Heart right ventricle (tissue), 16 donors: Measurements from ENCODE around the gene MYO10. TPM values are rescaled to one million over a fixed set of nuclear protein-coding genes. Genes with fewer than 3 reads are reported as not detected.

Experiments
- ATAC-seq, 8 donors: fragments of 200-7000 bp; cut with Tn5 transposase; one replicate each; pipeline ENCODE4 v1.9.1; 2020; ENCODE audit warnings: mild to moderate bottlenecking in 8 of 8, moderate library complexity in 8 of 8, moderate number of reproducible peaks in 1 of 8
- DNase-seq, 2 donors: peaks; one replicate each; pipeline ENCODE4 v3.0.0-alpha.2; 2020
- H3K27ac ChIP-seq, 10 donors: fragments of 200-600 bp; sonication (generic) in 2 of 10; one replicate each; pipeline versions ENCODE4 v1.5.0 to v1.8.0; 2020 to 2022; ENCODE audit warnings: mild to moderate bottlenecking in 3 of 10
- H3K27me3 ChIP-seq, 7 donors: fragments of 200-600 bp; one replicate each; pipeline ENCODE4 v1.8.0; 2021 to 2022; ENCODE audit warnings: mild to moderate bottlenecking in 2 of 7
- H3K36me3 ChIP-seq, 9 donors: fragments of 200-600 bp; sonication (generic) in 1 of 9; one replicate each; pipeline versions ENCODE4 v1.5.0 to v1.8.0; 2020 to 2022; ENCODE audit warnings: mild to moderate bottlenecking in 2 of 9
- H3K4me1 ChIP-seq, 9 donors: fragments of 200-600 bp; sonication (generic) in 1 of 9; one replicate each; pipeline versions ENCODE4 v1.5.0 to v1.8.0; 2020 to 2022; ENCODE audit warnings: mild to moderate bottlenecking in 4 of 9
- H3K4me3 ChIP-seq, 10 donors: fragments of 200-600 bp; sonication (generic) in 2 of 10; one replicate each; pipeline versions ENCODE4 v1.5.0 to v1.8.0; 2020 to 2022; ENCODE audit warnings: mild to moderate bottlenecking in 7 of 10, moderate library complexity in 2 of 10
- H3K9me3 ChIP-seq, 11 donors: fragments of 200-600 bp in 10 of 11; sonication (generic) in 2 of 11; one replicate each; pipeline versions ENCODE4 v1.5.0 to v1.8.0; 2013 to 2022; ENCODE audit warnings: mild to moderate bottlenecking in 2 of 11, control low read depth in 1 of 11, moderate library complexity in 1 of 11
- WGBS, 2 donors: extraction: QIAGEN DNeasy Blood & Tissue Kit; methylation state at CpG; one replicate each; pipeline ENCODE4 v1.1.7; 2013; ENCODE audit warnings: inconsistent platforms in 1 of 2; 5-methylcytosine and 5-hydroxymethylcytosine counted together
- intact Hi-C, 10 donors: fragments of 100-400 bp; cut with DNase I; formaldehyde crosslinking; loops; one replicate each; pipeline versions ENCODE4 v1.11.1 to v1.14.2; 2022
- polyA plus RNA-seq, 2 donors: library from polyadenylated mRNA; stranded (reverse); fragments of 200-250 nt; gene quantifications; one replicate each; pipeline ENCODE4 v1.2.3, GENCODE V29; 2013
- total RNA-seq, 10 donors: library from RNA; stranded (reverse); fragmentation: NEBNext Ultra II Directional in 3 of 10; extraction: Animal tissue kit (Norgen Biotek cat#: 25700) in 3 of 10; gene quantifications; one replicate each; pipeline versions ENCODE4 v1.2.1 to v1.2.4, GENCODE V29; 2021 to 2023
- TF ChIP-seq, protein P1 (sequence below), 9 donors: fragments of 200-600 bp; sonication (generic) in 2 of 9; IDR thresholded peaks; one replicate each; pipeline versions ENCODE4 v1.5.0 to v1.8.0; 2021 to 2022; ENCODE audit warnings: antibody characterized with exemption in 9 of 9, mild to moderate bottlenecking in 5 of 9, moderate library complexity in 1 of 9
- donor health status: Arrhythmogenic right ventricular cardiomyopathy.
- donor health status: ischemic (EF 13 %, LVEDD 7.1; RV severe dilation, severe dysfunction).
- donor health status: healthy with polysubstance abuse.
- donor health status: DM: no; HTN: yes; CAD: no.
- donor health status: DM: no; HTN: no; CAD: no.
- donor health status: ischemic (EF 25% LVEDD 6.9; RV normal size, moderate dysfunction).
- donor health status: ischemic (EF 25% LVEDD 5.7; RV mildly dilated, moderate dysfunction).
- donor health status: healthy.
- donor health status: DM: yes; HTN: yes; CAD: no.
- donor health status: Ischemic cardiomyopathy.
- donor health status: ischemic (EF 35%, LVEDD 5.7; RV mildly dilated, moderate dysfunction).
- donor health status: nonischemic (EF 11% LVEDD 7.7; RV severe dilation, severe dysfunction).
- donor health status: DM: yes; HTN: yes; CAD: no.
- donor health status: PGD.
- donor health status: ischemic (EF 29% LVEDD 5.4; RV normal size, mild dysfunction).
- donor health status: nonischemic (EF 23%, LVEDD 6.1; RV moderate dilation, normal function).

MYO10 gene
- total and polyA plus RNA-seq, 12 donors = 1.2 to 8.2 (median 4.6) TPM

DNA sequence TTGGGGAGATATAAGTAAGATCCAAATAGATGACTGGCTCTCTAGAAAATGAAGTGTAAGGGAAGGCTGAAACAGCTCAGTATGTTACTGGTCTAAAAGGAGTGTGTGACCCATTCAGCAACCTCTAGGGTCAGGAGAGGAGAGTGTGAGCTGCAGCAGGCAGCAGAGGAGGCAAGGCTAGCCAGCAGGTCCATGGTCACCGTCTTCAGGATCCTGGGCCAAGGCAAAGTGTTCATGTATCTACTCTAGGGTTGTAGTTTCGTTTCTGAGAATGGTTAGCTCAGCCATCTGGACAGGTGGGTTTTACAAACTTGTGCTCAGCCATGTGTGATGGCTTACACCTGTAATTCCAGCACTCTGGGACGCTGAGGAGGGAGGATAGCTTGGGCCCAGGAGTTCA is 13.7 kb downstream of the MYO10 start:
- intact Hi-C loops = no loop called here
- TF ChIP-seq, protein P1, sequence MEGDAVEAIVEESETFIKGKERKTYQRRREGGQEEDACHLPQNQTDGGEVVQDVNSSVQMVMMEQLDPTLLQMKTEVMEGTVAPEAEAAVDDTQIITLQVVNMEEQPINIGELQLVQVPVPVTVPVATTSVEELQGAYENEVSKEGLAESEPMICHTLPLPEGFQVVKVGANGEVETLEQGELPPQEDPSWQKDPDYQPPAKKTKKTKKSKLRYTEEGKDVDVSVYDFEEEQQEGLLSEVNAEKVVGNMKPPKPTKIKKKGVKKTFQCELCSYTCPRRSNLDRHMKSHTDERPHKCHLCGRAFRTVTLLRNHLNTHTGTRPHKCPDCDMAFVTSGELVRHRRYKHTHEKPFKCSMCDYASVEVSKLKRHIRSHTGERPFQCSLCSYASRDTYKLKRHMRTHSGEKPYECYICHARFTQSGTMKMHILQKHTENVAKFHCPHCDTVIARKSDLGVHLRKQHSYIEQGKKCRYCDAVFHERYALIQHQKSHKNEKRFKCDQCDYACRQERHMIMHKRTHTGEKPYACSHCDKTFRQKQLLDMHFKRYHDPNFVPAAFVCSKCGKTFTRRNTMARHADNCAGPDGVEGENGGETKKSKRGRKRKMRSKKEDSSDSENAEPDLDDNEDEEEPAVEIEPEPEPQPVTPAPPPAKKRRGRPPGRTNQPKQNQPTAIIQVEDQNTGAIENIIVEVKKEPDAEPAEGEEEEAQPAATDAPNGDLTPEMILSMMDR (IDR thresholded peaks at IDR 0.05) = no peak
- WGBS, 2 donors = 79 to 91% methylated on average over 3 of the region's 3 CpGs
- Histone ChIP-seq H3K9me3 (no peaks in the 10 kb centered on the region), H3K27ac (no peak overlapping the region), H3K4me1 (peaks cover 0 to 7% (median 0%) of the 10 kb centered on the region in 9 donors), H3K4me3 (no peak overlapping the region), H3K27me3 (no peaks in the 10 kb centered on the region), H3K36me3 (no peaks in the 10 kb centered on the region)
- ATAC-seq (no peak), DNase-seq (no peak)

DNA sequence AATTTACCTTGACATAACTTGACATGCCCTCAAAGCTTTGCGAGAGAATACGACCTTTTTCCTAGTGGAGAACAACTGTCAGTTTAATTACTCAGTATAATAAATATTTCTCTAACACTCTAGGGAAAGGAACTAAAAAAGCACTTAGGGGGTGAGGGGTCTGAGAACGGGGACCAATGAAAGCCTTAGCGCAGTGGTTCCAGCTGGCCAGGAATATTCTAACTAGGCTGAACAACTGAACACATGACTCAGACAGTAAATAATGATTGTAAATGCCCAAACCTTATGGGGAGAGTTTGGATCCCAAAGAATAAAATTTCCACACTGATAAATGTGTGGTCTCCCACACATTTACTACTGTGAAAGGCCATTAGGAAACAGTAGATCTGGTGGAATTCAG is 14.9 kb downstream of the MYO10 start:
- WGBS, 2 donors = 90 to 94% methylated on average over 4 of the region's 4 CpGs

DNA sequence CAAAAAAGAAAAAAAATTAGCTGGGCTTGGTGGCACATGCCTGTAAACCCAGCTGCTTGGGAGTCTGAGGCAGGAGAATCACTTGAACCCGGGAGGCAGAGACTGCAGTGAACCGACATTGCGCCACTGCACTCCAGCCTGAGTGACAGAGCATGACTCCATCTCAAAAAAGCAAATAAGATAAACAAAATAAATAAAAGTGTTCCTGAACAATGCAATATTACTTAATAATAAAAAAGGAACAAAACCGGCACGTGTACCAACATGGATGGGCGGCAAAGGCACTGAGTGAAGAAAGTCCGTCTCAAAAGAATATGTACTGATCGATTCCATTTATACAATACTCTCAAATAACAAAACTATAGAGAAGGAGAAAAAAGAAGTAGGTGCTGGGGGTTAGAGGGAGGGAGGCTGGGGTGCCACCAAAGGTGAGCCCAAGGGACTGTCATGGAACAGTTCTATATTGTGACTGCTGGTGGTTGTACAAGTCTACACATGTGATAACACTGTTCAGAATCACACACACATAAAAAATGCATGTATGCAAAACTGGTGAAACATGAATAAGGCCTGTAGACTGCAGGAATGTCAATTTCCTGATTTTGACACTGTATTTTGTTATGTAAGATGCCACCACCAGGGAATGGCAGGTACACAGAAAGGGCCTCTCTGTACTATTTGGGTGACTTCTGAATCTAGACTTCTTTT is 15.8 kb downstream of the MYO10 start:
- H3K4me1 ChIP-seq = peaks cover 0 to 7% (median 0%) of the 10 kb centered on the region in 9 donors
- H3K4me3 ChIP-seq = no peak overlapping the region
- no peak for ATAC-seq
- WGBS, 2 donors = 98 to 99% methylated on average over 8 of the region's 8 CpGs
- no peaks in the 10 kb centered on the region for H3K27me3 ChIP-seq
- no peaks in the 10 kb centered on the region for H3K9me3 ChIP-seq
- DNase-seq = no peak
- intact Hi-C loops = no loop called here
- H3K27ac ChIP-seq = no peak overlapping the region
- TF ChIP-seq, protein P1 (IDR thresholded peaks at IDR 0.05) = no peak
- H3K36me3 ChIP-seq = no peaks in the 10 kb centered on the region

More for the DNA sequence above, 14.9 kb downstream of the MYO10 start:
- DNase-seq (no peak), ATAC-seq (no peak)
- Histone ChIP-seq H3K4me3 (no peak overlapping the region), H3K27me3 (no peaks in the 10 kb centered on the region), H3K27ac (no peak overlapping the region), H3K4me1 (peaks cover 0 to 7% (median 0%) of the 10 kb centered on the region in 9 donors), H3K36me3 (no peaks in the 10 kb centered on the region), H3K9me3 (no peaks in the 10 kb centered on the region)
- intact Hi-C loops = no loop called here
- TF ChIP-seq, protein P1 (IDR thresholded peaks at IDR 0.05) = no peak

DNA sequence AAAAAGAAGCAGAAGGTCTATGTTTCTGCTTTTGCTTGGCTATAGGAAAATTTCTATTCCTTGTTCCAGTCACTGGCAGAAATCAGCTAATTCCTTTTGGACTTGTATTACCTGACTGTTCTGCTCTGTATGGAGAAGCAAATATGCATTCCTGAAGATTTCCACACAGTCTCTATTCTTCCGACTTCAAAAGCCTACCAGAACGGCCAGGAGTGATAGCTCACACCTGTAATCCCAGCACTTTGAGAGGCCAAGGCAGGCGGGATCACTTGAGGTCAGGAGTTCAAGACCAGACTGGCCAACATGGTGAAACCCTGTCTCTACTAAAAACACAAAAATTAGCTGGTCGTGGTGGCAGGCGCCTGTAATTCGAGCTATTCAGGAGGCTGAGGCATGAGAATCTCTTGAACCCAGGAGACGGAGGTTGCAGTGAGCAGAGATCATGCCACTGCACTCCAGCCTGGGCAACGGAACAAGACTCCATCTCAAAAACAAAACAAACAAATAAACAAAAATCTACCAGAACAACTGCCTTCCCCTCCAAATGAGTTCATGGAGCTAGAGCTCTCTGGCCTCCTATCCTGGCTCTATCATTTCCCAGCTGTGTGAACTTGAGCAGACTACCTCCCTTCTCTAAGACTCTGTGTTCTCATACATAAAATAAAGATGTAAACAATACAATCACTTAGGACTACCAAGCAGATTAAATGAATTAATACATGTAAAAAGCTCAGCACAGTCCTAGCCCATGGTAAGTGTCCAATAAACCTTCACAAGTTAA is 17.0 kb downstream of the MYO10 start:
- ATAC-seq (no peak), DNase-seq (no peak)
- Histone ChIP-seq H3K27ac (no peak overlapping the region), H3K4me1 (peaks cover 0 to 6% (median 0%) of the 10 kb centered on the region in 9 donors), H3K27me3 (no peaks in the 10 kb centered on the region), H3K4me3 (no peak overlapping the region), H3K9me3 (no peaks in the 10 kb centered on the region), H3K36me3 (no peaks in the 10 kb centered on the region)
- TF ChIP-seq, protein P1 (IDR thresholded peaks at IDR 0.05) = no peak
- intact Hi-C loops = no loop called here
- 90 to 91% methylated on average over 8 of the region's 8 CpGs for WGBS, 2 donors
